Caco-2 (cell line): ENCODE results near the gene OLIG2. TPM values are rescaled to one million over a fixed set of nuclear protein-coding genes. Genes with fewer than 3 reads are reported as not detected.

ENCODE experiments used
- BruUV-seq: library from RNA; stranded (reverse); fragments of 400-500 nt; replicated peaks from 2 replicates; lab custom pipeline; 2021; lab: Mats Ljungman, UMichigan
- CTCF ChIA-PET: fragments of 300-600 bp; sonication (Branson Sonifier 250); formaldehyde crosslinking; loops from one replicate; lab custom pipeline; 2022; ENCODE audit warnings: antibody characterized with exemption; lab: Charles Lee
- POLR2A ChIA-PET: fragments of 300-600 bp; sonication (Branson Sonifier 250); formaldehyde crosslinking; loops from one replicate; lab custom pipeline; 2022; ENCODE audit warnings: antibody characterized with exemption; lab: Charles Lee
- DNase-seq, 2 experiments: peaks; one replicate each; pipeline versions ENCODE4 v3.0.0 to v3.0.0-alpha.2; 2020 to 2022
- H3K27me3 ChIP-seq: replicated peaks from 2 replicates; pipeline ENCODE4 v1.6.0; 2011; ENCODE audit warnings: low read length; ENCODE audit not compliant: control insufficient read depth, insufficient read depth
- H3K36me3 ChIP-seq: 2 replicates; pipeline ENCODE4 v1.5.1; 2011; ENCODE audit warnings: low read length; ENCODE audit not compliant: control insufficient read depth, insufficient read depth
- H3K4me1 ChIP-seq: fragments of 250-450 bp; sonication (Bioruptor Pico); 2 replicates; pipeline ENCODE4 v1.5.1; 2020; ENCODE audit warnings: mild to moderate bottlenecking
- H3K4me3 ChIP-seq: 2 replicates; pipeline ENCODE4 v1.5.1; 2011; ENCODE audit warnings: low read depth, mild to moderate bottlenecking, control low read depth, low read length
- H3K9me3 ChIP-seq: fragments of 250-450 bp; sonication (Bioruptor Pico); 2 replicates; pipeline ENCODE4 v1.5.1; 2020; ENCODE audit warnings: mild to moderate bottlenecking, moderate library complexity
- H3K27ac Mint-ChIP-seq: one replicate; pipeline ENCODE4 v1.8.0; 2022; ENCODE audit warnings: mixed read lengths; ENCODE audit not compliant: unreplicated experiment
- H3K27me3 Mint-ChIP-seq: one replicate; pipeline ENCODE4 v1.8.0; 2022; ENCODE audit warnings: mixed read lengths; ENCODE audit not compliant: insufficient read depth, unreplicated experiment
- H3K36me3 Mint-ChIP-seq: one replicate; pipeline ENCODE4 v1.8.0; 2022; ENCODE audit warnings: mild to moderate bottlenecking, mixed read lengths; ENCODE audit not compliant: insufficient read depth, unreplicated experiment
- H3K4me1 Mint-ChIP-seq: one replicate; pipeline ENCODE4 v1.8.0; 2022; ENCODE audit warnings: low read depth, mixed read lengths; ENCODE audit not compliant: unreplicated experiment
- H3K4me3 Mint-ChIP-seq: one replicate; pipeline ENCODE4 v1.8.0; 2022; ENCODE audit warnings: mild to moderate bottlenecking, moderate library complexity, mixed read lengths; ENCODE audit not compliant: unreplicated experiment
- H3K9me3 Mint-ChIP-seq: one replicate; pipeline ENCODE4 v1.8.0; 2022; ENCODE audit warnings: mixed read lengths; ENCODE audit not compliant: unreplicated experiment
- intact Hi-C: fragments of 100-400 bp; cut with micrococcal nuclease; formaldehyde crosslinking; loops from one replicate; pipeline ENCODE4 v1.10.0; 2022; ENCODE audit not compliant: unreplicated experiment
- total RNA-seq: library from RNA; stranded (reverse); gene quantifications from 2 replicates; pipeline ENCODE4 v1.2.3, GENCODE V29; 2022
- TF ChIP-seq, protein P1 (sequence below), 2 experiments: fragments of 200-600 bp in 1 of 2; IDR thresholded peaks; 1 replicate in 1 of 2; 2 replicates in 1 of 2; pipeline versions ENCODE4 v1.5.1 to v1.8.0; 2011 to 2022; ENCODE audit warnings: antibody characterized with exemption in 1 of 2, control low read depth in 1 of 2, inconsistent platforms in 1 of 2, low read depth in 1 of 2, low read length in 1 of 2, mild to moderate bottlenecking in 1 of 2, moderate library complexity in 1 of 2; ENCODE audit not compliant: insufficient read depth in 1 of 2, severe bottlenecking in 1 of 2, unreplicated experiment in 1 of 2

The OLIG2 gene
- total RNA-seq, 1 experiment from 2014 or later = not detected

- Mint-ChIP-seq H3K27ac (no peak overlapping the region), H3K9me3 (peaks cover 12% of the 10 kb centered on the region), H3K4me3 (no peak overlapping the region), H3K36me3 (no peaks in the 10 kb centered on the region), H3K27me3 (peaks cover 30% of the 10 kb centered on the region), H3K4me1 (no peaks in the 10 kb centered on the region)
- intact Hi-C loops = loop anchor here (5.0 kb wide), 1 partner anchor 82 kb away; the partner anchor contains the start of gene OLIG1
- no peak for DNase-seq
- TF ChIP-seq, protein P1, sequence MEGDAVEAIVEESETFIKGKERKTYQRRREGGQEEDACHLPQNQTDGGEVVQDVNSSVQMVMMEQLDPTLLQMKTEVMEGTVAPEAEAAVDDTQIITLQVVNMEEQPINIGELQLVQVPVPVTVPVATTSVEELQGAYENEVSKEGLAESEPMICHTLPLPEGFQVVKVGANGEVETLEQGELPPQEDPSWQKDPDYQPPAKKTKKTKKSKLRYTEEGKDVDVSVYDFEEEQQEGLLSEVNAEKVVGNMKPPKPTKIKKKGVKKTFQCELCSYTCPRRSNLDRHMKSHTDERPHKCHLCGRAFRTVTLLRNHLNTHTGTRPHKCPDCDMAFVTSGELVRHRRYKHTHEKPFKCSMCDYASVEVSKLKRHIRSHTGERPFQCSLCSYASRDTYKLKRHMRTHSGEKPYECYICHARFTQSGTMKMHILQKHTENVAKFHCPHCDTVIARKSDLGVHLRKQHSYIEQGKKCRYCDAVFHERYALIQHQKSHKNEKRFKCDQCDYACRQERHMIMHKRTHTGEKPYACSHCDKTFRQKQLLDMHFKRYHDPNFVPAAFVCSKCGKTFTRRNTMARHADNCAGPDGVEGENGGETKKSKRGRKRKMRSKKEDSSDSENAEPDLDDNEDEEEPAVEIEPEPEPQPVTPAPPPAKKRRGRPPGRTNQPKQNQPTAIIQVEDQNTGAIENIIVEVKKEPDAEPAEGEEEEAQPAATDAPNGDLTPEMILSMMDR (IDR thresholded peaks at IDR 0.05; ENCODE audit: insufficient read depth in 1 of 2, low read depth in 1 of 2, low read length in 1 of 2, severe bottlenecking in 1 of 2, unreplicated experiment in 1 of 2) = no peak
- Histone ChIP-seq H3K36me3 (no peaks in the 10 kb centered on the region), H3K27me3 (peaks cover 2% of the 10 kb centered on the region; the same call in 1 of the 2 replicates), H3K4me3 (no peak overlapping the region), H3K9me3 (peaks cover 3% of the 10 kb centered on the region; the same call in 1 of the 2 replicates), H3K4me1 (no peaks in the 10 kb centered on the region)
- BruUV-seq = no TSS peak
- ChIA-PET POLR2A (no interaction called here), CTCF (interaction anchor here (1.2 kb wide), 1 partner anchor 209 kb away, joined by 3 read pairs; no protein-coding TSS in a partner anchor)
Observed at GRCh38 chr21:32990666-32991065, 35.1 kb upstream of the OLIG2 start.

DNA sequence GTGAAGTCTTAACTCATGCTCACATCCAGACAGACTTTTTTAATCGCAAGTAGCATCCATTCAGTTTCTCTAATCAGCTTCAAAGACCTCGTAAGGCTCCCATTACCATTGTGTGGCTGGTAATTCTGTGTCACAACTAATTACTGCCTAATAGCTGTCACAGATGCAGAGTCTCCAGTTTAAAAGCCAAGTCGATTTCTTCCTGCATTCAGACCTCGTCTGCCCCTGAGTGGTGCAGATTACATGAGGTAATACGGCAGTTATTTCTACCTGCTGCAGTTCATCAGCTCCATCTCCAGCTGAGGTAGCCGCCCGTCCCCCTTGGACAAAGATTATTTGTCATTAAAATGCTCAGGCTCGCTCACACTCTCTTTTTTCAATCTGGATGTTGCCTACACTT, 34.4 kb upstream of the OLIG2 start:
- BruUV-seq = no TSS peak
- Mint-ChIP-seq H3K4me1 (no peaks in the 10 kb centered on the region), H3K27ac (no peak overlapping the region), H3K27me3 (peaks cover 30% of the 10 kb centered on the region), H3K4me3 (no peak overlapping the region), H3K9me3 (peaks cover 12% of the 10 kb centered on the region), H3K36me3 (no peaks in the 10 kb centered on the region)
- peaks cover 2% of the 10 kb centered on the region; the same call in 1 of the 2 replicates for H3K27me3 ChIP-seq
- TF ChIP-seq, protein P1 (IDR thresholded peaks at IDR 0.05; ENCODE audit: insufficient read depth in 1 of 2, low read depth in 1 of 2, low read length in 1 of 2, severe bottlenecking in 1 of 2, unreplicated experiment in 1 of 2) = no peak
- H3K4me3 ChIP-seq = no peak overlapping the region
- intact Hi-C loops = loop anchor here (5.0 kb wide), 1 partner anchor 81 kb away; the partner anchor contains the start of gene OLIG1
- ChIA-PET POLR2A (no interaction called here), CTCF (no interaction called here)
- no peak for DNase-seq
- H3K9me3 ChIP-seq = peaks cover 3% of the 10 kb centered on the region; the same call in 1 of the 2 replicates
- no peaks in the 10 kb centered on the region for H3K36me3 ChIP-seq
- H3K4me1 ChIP-seq = no peaks in the 10 kb centered on the region

- intact Hi-C loops = loop anchor here (1.0 to 5.0 kb wide), 2 partner anchors 78 to 133 kb away; partner anchors contain the start of gene OLIG1
- BruUV-seq = no TSS peak
- POLR2A ChIA-PET = interaction anchor here (0.6 kb wide), 1 partner anchor 393 kb away, joined by 8 read pairs; no protein-coding TSS in a partner anchor
Observed at GRCh38 chr21:32993894-32994293, 31.8 kb upstream of the OLIG2 start.

More at GRCh38 chr21:32993894-32994293, 31.8 kb upstream of the OLIG2 start:
- peaks cover 3% of the 10 kb centered on the region for H3K9me3 ChIP-seq
- peaks cover 2% of the 10 kb centered on the region; the same call in 1 of the 2 replicates for H3K27me3 ChIP-seq
- CTCF ChIA-PET = interaction anchor here (1.0 to 1.5 kb wide), 5 partner anchors 130 to 368 kb away, joined by 3 to 25 read pairs (median 5); no protein-coding TSS in a partner anchor
- Mint-ChIP-seq H3K4me1 (no peaks in the 10 kb centered on the region), H3K9me3 (peaks cover 12% of the 10 kb centered on the region), H3K27me3 (peaks cover 26% of the 10 kb centered on the region), H3K36me3 (no peaks in the 10 kb centered on the region), H3K4me3 (no peak overlapping the region), H3K27ac (no peak overlapping the region)
- no peaks in the 10 kb centered on the region for H3K36me3 ChIP-seq
- DNase-seq = no peak
- TF ChIP-seq, protein P1 (IDR thresholded peaks at IDR 0.05; ENCODE audit: insufficient read depth in 1 of 2, low read depth in 1 of 2, low read length in 1 of 2, severe bottlenecking in 1 of 2, unreplicated experiment in 1 of 2) = no peak
- H3K4me1 ChIP-seq = no peaks in the 10 kb centered on the region
- H3K4me3 ChIP-seq = no peak overlapping the region
